Activated CD8-positive, alpha-beta memory T cell treated with anti-CD3 and anti-CD28 coated beads for 4 hours (primary cell): ENCODE data around the gene SMG9.

ENCODE experiments used
- DNase-seq, 2 donors: peaks; one replicate each; pipeline ENCODE4 v3.0.0-alpha.2; 2020; ENCODE audit warnings: low read depth in 2 of 2

Gene SMG9

DNA sequence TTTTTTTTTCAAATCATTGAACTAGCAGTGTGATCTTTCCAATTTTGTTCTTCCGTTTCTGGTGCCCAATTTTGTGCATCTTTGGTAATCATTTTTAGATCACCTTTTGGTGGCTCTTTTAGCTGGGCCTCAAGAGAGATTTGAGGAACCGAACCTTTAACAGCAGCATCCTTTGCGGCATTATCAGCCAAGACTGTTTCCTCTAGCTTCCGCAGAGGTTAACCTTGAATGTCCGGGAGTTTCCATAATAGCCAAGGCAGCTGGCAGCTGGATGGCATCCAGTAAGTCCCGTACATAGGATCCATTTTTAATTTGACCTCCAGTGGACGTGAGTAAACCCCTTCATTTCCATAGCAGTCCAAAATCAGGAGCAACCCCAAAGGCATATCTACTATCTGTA lies 29.3 kb downstream of the SMG9 start:
- DNase-seq: no peak

GRCh38 chr19:43724896-43725295 lies 29.9 kb downstream of the SMG9 start:
- no peak for DNase-seq

GRCh38 chr19:43723588-43723987 lies 31.2 kb downstream of the SMG9 start:
- no peak for DNase-seq

- no peak for DNase-seq
Measured at GRCh38 chr19:43721469-43722048, 33.2 kb downstream of the SMG9 start.

- no peak for DNase-seq
Measured at GRCh38 chr19:43720936-43721335, 33.8 kb downstream of the SMG9 start.

GRCh38 chr19:43719918-43720317 lies 34.8 kb downstream of the SMG9 start:
- DNase-seq: no peak

DNA sequence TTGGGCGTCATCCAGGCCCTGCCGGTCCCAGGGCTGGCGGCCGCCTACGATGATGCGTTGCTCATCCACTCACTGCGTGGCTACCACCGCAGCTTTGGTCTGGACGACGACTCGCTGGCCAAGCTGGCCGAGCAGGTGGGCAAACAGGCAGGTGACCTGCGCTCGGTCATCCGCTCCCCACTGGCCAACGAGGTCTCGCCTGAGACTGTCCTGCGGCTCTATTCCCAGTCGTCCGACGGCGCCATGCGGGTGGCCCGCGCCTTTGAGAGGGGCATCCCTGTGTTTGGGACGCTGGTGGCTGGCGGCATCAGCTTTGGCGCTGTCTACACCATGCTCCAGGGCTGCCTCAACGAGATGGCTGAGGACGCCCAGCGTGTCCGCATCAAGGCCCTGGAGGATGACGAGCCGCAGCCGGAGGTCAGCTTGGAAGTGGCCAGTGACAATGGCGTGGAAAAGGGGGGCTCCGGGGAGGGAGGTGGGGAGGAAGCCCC lies 35.3 kb downstream of the SMG9 start:
- no peak for DNase-seq

DNA sequence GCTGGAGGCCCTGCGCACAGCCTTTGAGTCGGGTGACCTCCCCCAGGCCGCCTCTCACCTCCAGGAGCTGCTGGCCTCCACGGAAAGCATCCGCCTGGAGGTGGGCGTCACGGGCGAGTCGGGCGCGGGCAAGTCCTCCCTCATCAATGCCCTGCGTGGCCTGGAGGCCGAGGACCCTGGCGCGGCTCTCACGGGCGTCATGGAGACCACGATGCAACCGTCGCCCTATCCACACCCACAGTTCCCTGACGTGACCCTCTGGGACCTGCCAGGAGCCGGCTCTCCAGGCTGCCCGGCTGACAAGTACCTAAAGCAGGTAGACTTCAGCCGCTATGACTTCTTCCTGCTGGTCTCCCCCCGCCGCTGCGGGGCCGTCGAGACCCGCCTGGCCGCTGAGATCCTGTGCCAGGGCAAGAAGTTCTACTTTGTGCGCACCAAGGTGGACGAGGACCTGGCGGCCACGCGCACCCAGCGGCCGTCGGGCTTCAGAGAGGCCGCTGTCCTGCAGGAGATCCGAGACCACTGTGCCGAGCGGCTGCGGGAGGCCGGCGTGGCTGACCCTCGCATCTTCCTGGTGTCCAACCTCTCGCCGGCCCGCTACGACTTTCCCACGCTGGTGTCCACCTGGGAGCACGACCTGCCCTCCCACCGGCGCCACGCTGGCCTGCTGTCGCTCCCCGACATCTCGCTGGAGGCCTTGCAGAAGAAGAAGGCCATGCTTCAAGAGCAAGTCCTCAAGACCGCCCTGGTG lies 36.0 kb downstream of the SMG9 start:
- DNase-seq: no peak

- no peak for DNase-seq
Measured at GRCh38 chr19:43715776-43716175, 39.0 kb downstream of the SMG9 start, which contains the start of gene IRGC. Gene IRGC (plus strand): TSS chr19:43716076. CDS start chr19:43718559, 2,483 bp downstream.

- no peak for DNase-seq
Measured at GRCh38 chr19:43713208-43713607, 41.6 kb downstream of the SMG9 start.

GRCh38 chr19:43711751-43712355 lies 42.9 kb downstream of the SMG9 start:
- no peak for DNase-seq

GRCh38 chr19:43708716-43709115 lies 46.0 kb downstream of the SMG9 start:
- no peak for DNase-seq

DNA sequence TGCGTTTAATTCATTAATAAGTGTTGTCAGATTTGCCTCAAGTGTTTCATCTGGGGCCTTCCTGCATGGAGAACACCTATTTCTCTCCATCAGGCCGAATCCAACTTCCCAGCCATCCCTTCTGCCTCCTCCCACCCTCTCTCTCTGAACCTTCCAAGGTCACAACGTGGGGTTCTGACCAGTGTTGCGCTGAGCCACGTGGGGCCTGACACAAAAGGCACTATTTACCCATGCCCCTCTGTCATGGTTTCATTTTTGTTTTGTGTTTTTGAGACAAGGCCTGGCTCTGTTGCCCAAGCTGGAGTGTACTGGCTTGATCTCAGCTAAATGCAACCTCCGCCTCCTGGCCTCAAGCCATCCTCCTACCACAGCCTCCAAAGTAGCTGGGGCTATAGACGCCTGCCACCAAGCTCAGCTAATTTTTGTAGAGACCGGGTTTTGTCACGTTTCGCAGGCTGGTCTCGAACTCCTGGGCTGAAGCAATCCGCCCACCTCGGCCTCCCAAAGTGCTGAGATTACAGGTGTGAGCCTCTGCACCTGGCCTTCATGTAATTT lies 47.5 kb downstream of the SMG9 start:
- no peak for DNase-seq

- DNase-seq: no peak
Measured at GRCh38 chr19:43705729-43706128, 49.0 kb downstream of the SMG9 start.

GRCh38 chr19:43704002-43704705 lies 50.6 kb downstream of the SMG9 start:
- DNase-seq: no peak

- DNase-seq: no peak
Measured at GRCh38 chr19:43700395-43701000, 54.3 kb downstream of the SMG9 start.

DNA sequence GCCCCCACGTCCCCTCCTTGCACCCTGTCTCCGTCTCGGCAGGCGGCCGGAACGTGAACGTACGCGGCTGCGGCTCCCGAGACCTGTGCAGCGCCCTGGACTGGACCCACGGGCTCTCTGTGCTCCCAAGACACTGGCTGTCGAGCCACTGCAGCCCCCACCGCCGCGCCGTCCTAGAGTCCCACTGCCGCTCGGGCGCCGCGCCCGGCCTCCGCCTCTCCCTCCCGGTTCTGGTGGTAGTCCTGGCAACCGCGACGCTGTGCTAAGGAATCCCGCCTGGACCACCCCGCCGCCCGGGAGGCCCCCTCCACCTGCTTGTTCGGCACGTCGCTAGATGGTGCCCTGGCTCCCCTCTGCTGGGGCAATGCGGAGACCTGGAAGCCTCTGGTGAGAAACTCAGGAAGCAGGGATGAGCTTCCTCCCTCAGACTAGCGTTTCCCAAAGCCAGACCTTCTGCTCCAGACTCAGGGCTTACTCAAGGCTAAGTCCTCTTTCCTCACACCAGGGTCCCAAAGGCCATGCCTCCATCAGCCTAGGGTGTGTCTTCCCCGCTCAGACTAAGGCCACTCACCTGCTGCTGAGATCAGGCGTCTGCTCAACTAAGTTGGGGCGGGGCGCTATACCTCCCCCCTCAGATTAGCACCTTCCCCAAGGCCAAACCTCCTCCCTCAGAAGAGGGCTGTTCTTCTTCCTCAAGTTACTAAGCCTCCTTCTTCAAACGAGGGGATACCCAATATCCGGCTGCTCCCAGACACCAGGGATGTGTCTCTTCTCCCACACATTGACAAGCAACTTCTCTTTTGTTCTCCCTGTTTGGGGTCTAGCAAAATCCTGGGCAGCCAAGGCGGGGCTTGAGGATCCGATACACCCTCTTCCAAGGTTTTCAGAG lies 55.0 kb downstream of the SMG9 start:
- DNase-seq: no peak

DNA sequence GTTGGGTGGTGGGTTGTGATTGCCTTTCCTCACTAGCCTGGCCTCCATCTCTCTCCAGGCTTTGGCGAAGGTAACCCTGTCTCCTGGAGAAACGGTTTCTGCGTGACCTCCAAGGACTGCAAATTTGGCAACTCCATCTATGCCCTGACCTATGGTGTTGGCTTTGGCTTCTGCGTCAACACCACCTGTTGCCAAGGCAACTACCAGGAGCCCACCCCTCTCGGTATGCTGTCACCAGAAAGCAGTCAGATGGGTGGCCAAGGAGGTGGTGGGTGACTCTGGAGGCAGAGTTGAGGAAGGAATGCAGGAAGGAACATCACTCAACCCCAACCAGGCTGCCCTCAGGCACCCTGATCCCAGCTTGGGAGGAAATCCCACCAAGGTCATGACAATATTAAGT lies 57.5 kb downstream of the SMG9 start:
- DNase-seq: no peak

- no peak for DNase-seq
Measured at GRCh38 chr19:43695985-43696704, 58.6 kb downstream of the SMG9 start.

DNA sequence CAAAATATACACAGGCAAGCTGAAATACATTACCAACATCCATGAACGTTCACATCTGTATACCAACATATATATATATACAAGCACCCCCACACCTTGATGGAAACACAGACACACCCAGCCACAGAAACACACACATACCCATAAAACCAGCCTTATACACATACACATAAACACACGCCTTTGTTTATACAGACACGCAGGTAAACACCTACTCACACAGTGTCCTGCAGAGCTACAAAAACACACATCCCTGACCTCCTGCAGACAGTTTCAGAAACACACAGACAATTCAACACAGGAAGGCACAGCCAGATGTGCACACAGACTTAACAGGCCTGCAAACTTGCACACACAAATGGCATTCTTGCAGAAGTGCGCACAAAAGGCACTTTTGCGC lies 60.2 kb downstream of the SMG9 start:
- DNase-seq: no peak
